Retinal pigment epithelial cell (primary cell): ENCODE measurements around the gene C10orf62.
"Not testable (repeated sequence)": the region's sequence is repeated elsewhere in the genome, so short reads cannot be mapped to it uniquely, and the experiment has no call there.

Source experiments
- DNase-seq: peaks from one replicate; pipeline ENCODE4 v3.0.0-alpha.2; 2010; ENCODE audit warnings: low read depth
- H3K4me3 ChIP-seq: 2 replicates; pipeline ENCODE4 v1.5.1; 2011; ENCODE audit warnings: mild to moderate bottlenecking, low read length, control low read depth, moderate library complexity
- TF ChIP-seq, protein P1 (sequence below): conservative IDR thresholded peaks from 2 replicates; pipeline ENCODE4 v1.5.1; 2011; ENCODE audit warnings: low read depth, low read length, control low read depth, inconsistent platforms

The C10orf62 gene

DNA sequence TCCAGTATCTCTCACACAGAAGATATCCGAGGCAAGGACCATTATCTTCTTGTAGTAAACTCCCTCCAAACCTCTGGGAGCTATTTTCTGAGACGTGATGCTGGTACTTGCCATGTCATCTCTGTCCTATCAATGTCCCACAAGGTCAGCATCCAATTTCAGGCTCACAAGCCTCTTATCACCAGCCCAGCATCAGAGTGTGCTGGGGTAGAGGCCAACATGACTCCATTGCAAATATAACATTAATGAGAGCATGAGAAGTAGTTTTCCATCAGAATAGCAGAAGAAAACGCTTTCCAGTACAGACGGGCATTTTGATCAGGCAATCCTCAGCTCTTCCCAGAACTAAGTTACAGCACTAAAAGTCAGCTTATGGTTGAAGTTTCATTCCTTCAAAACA, 38.2 kb downstream of the C10orf62 start:
- no peak for DNase-seq
- TF ChIP-seq, protein P1, sequence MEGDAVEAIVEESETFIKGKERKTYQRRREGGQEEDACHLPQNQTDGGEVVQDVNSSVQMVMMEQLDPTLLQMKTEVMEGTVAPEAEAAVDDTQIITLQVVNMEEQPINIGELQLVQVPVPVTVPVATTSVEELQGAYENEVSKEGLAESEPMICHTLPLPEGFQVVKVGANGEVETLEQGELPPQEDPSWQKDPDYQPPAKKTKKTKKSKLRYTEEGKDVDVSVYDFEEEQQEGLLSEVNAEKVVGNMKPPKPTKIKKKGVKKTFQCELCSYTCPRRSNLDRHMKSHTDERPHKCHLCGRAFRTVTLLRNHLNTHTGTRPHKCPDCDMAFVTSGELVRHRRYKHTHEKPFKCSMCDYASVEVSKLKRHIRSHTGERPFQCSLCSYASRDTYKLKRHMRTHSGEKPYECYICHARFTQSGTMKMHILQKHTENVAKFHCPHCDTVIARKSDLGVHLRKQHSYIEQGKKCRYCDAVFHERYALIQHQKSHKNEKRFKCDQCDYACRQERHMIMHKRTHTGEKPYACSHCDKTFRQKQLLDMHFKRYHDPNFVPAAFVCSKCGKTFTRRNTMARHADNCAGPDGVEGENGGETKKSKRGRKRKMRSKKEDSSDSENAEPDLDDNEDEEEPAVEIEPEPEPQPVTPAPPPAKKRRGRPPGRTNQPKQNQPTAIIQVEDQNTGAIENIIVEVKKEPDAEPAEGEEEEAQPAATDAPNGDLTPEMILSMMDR: no peak
- no peak overlapping the region for H3K4me3 ChIP-seq

DNA sequence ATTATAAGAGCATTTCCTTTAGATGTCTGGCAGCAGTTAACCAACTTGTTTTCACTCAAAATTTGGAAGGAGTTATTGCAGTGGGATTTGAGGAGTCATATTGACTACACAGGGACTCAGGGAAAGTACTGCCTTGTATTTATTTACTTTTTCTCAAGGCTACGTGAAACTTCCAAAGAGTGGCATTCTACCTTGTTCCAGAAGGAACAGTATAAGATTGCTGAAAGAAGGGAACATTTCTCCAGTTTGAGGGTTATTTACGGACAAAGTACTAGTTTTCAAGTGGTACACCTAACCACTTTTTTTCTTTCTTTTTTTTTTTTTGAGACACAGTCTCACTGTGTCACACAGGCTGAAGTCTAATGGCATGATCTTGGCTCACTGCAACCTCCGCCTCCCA, 38.7 kb downstream of the C10orf62 start:
- TF ChIP-seq, protein P1: no peak
- H3K4me3 ChIP-seq: no peak overlapping the region
- no peak for DNase-seq

DNA sequence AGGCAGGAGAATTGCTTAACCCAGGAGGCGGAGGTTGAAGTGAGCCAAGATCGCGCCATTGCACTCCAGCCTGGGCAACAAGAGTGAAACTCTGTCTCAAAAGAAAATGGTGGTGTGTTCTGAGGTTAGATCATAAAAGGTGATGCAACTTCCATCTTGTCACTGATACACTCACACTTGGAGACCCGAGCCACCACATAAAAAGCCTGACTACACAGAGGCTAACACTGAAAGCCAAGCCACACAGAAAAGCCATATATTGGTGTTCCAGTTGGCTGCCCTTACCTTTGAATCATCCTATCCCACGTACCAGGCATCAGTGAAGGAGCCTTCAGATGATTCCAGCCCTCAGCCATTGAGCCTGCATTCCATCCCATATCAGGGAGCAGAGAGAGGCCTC, 39.8 kb downstream of the C10orf62 start:
- TF ChIP-seq, protein P1: no peak
- no peak overlapping the region for H3K4me3 ChIP-seq
- no peak for DNase-seq

DNA sequence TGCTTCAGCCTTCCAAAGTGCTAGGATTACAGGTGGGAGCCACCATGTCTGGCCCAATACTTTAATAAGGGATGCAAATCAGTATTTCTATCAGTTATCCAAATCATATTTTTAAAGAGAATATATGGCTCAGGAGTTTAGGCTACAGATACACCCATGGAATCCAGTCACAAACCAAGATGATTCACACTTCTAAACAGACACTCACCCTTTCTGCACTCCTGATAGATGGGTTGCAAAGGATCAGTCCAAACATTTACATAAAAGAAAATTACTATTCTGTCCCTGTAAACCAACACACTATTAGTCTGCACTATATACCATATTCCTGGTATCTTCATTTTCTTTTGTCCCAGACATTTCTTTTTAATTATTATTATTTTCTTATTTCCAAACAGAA, 41.6 kb downstream of the C10orf62 start:
- no peak overlapping the region for H3K4me3 ChIP-seq
- TF ChIP-seq, protein P1: no peak
- no peak for DNase-seq

DNA sequence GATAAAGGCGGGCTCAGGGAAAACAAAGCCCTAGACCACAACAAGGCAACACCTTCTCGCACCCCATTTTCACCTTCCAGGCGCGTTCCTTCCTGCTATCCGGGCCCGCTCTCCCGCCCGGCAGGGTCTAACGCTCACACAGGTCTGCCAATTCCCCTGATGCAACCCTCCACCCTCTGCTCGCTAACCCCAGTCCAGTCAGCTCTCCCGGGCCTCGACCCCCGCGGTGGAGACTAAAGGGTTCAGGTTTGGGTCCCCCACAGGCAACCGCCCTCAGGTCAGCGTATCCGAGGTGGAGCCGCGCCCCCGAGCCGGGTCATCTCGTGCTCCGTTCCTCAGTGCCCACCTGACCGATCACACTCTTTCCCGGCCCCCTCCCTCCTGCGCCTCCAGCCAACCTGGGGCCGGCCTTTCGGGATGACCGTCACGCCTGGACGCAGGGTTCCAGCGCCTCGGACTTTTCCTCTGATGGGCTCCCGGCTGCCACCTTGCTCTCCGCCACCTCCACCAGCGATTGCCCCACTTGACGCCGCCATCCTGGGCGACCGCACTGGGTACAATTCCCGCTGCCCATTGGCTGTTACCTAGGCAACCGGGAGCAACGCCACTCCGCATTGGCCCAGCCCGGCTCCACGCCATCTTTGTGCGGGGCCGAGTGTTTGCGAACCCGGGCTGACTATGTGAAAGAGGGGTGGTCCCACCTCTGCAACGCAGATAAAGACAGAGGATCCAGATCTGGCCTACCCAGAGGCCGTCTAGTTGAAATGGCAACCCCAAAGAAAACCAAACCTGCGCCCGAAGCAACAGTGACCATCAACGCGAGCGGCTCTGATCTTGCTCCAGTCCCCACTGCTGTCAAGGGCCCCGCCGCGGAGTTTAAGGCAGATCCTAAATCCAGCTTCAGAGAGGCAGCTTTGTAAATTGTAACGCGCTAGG, 43.7 kb downstream of the C10orf62 start, which contains the start of gene MORN4:
Gene MORN4 (minus strand): TSS at position 552 of the 936 bp plus-strand sequence. CDS start 13,847 bp downstream, outside the sequence.
- peak within 1 kb of the TSS; percentile 89 for H3K4me3 ChIP-seq
- TF ChIP-seq, protein P1: no peak
- DNase-seq: peak; percentile 53

DNA sequence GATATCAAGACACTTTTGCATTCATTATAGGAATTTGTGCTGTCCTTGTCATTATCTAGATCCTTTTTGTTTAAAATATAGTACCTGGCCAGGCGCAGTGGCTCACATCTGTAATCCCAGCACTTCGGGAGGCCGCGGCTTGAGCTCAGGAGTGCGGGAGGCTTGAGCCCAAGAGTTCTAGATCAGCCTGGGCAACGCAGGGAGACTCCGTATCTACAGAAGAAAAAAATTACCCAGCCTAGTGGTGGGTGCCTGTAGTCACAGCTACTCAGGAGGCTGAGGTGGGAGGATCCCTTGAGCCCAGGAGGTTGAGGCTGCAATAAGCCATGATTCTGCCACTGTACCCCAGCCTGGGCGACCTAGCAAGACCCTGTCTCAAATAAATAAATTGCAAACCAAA, 44.4 kb downstream of the C10orf62 start:
- peak overlapping the region; percentile 89 for H3K4me3 ChIP-seq
- TF ChIP-seq, protein P1: no peak
- no peak for DNase-seq

DNA sequence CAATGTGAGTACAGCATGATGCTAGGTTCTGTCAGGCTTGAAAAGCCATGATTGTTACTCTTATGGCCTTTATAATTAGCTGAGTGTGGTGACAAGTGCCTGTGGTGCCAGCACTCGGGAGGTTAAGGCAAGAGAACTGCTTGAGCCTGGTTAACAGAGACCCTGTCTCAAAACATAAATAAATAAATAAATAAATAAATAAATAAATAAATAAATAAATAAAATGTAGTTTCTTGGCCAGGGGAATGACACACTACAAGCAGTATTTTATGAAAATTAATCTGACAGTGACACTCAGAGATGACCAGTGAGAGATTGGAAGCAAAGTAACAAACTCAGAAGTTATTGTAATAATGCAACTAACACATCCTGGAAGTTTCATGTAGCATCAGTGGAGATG, 46.1 kb downstream of the C10orf62 start:
- TF ChIP-seq, protein P1: no peak
- no peak overlapping the region for H3K4me3 ChIP-seq
- no peak for DNase-seq

DNA sequence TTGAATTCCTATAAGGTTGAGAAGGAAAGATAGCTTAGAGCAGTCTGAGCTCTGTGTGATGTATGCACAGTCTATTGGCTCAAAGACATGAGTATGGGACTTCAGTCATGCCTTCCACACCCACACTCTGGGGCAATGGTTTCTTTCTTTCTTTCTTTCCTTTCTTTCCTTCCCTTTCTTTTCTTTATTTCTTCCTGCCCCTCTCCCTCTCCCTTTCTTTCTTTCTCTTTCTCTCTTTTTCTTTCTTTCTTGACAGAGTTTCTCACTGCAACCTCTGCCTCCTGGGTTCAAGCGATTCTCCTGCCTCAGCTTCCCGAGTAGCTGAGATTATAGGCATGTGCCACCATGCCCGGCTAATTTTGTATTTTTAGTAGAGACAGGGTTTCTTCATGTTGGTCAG, 49.6 kb downstream of the C10orf62 start:
- DNase-seq: not testable (repeated sequence)

More for the DNA sequence above, 49.6 kb downstream of the C10orf62 start:
- H3K4me3 ChIP-seq: not testable (repeated sequence)
